ENCODE data around the gene RPL32.

DNA sequence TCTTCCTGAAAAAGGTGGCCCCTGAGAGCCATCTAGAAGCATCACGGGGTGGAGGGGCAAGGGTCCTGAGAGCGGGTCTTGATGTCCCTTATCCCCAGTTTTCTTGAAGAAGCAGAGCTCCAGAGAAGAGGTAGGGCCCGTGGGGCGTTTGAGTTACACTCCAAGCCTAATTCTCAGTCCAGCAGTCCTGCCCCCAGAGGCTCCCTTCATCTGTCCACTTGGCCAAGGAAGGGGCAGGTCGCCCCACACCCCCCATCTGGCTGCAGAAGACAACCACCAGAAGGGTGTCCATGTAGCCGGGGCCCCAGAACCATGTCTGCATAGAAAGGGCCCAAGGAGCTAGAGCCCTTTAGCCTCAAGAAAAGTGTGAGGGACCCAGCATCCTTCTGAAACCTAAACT is 25.5 kb upstream of the RPL32 start:
- TF ChIP-seq, protein P1, sequence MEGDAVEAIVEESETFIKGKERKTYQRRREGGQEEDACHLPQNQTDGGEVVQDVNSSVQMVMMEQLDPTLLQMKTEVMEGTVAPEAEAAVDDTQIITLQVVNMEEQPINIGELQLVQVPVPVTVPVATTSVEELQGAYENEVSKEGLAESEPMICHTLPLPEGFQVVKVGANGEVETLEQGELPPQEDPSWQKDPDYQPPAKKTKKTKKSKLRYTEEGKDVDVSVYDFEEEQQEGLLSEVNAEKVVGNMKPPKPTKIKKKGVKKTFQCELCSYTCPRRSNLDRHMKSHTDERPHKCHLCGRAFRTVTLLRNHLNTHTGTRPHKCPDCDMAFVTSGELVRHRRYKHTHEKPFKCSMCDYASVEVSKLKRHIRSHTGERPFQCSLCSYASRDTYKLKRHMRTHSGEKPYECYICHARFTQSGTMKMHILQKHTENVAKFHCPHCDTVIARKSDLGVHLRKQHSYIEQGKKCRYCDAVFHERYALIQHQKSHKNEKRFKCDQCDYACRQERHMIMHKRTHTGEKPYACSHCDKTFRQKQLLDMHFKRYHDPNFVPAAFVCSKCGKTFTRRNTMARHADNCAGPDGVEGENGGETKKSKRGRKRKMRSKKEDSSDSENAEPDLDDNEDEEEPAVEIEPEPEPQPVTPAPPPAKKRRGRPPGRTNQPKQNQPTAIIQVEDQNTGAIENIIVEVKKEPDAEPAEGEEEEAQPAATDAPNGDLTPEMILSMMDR (IDR thresholded peaks at IDR 0.05; ENCODE audit: insufficient read depth, low read depth, low read length): no peak
- no peak for TF ChIP-seq EZH2 (IDR thresholded peaks at IDR 0.05; ENCODE audit: insufficient read depth, low read length)

All from astrocyte (in vitro differentiated cells and primary cell).